ENCODE measurements around the gene KRT82.

KRT82 gene

GRCh38 chr12:52399756-52400155 is 6.4 kb downstream of the KRT82 start:
- H3K27me3 ChIP-seq (replicated peaks; ENCODE audit: control insufficient read depth, insufficient read depth, low read length): peaks cover 2% of the 10 kb centered on the region
- H3K4me3 ChIP-seq (replicated peaks; ENCODE audit: low read depth, low read length): no peak overlapping the region
- no peak for DNase-seq (ENCODE audit: extremely low read depth, insufficient read length)
- H3K36me3 ChIP-seq (ENCODE audit: control insufficient read depth, insufficient read depth, low read length): no peaks in the 10 kb centered on the region
- TF ChIP-seq, protein P1, sequence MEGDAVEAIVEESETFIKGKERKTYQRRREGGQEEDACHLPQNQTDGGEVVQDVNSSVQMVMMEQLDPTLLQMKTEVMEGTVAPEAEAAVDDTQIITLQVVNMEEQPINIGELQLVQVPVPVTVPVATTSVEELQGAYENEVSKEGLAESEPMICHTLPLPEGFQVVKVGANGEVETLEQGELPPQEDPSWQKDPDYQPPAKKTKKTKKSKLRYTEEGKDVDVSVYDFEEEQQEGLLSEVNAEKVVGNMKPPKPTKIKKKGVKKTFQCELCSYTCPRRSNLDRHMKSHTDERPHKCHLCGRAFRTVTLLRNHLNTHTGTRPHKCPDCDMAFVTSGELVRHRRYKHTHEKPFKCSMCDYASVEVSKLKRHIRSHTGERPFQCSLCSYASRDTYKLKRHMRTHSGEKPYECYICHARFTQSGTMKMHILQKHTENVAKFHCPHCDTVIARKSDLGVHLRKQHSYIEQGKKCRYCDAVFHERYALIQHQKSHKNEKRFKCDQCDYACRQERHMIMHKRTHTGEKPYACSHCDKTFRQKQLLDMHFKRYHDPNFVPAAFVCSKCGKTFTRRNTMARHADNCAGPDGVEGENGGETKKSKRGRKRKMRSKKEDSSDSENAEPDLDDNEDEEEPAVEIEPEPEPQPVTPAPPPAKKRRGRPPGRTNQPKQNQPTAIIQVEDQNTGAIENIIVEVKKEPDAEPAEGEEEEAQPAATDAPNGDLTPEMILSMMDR (IDR thresholded peaks at IDR 0.05; ENCODE audit: insufficient read depth, low read length, poor library complexity, severe bottlenecking): no peak

DNA sequence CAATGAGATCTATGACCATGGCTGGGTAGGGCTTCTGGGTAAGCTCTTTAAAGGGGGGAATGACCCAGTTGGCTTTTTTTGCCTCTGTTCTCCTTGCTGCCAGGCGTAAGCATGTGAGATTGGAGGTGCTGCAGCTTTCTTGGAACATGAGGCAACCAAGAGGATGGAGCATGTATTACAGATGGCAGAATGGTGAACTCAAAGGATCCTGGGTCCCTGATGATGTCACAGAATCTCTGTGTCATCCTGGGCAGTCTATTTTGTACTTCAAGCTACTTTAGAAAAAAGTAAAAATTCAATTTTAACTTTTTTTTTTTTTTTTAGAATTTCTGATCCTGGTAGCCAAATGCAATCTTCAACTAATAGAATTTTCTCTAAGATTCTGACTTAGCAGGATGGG is 8.0 kb downstream of the KRT82 start:
- Histone ChIP-seq H3K27me3 (replicated peaks; ENCODE audit: control insufficient read depth, insufficient read depth, low read length) (peaks cover 2% of the 10 kb centered on the region), H3K4me3 (replicated peaks; ENCODE audit: low read depth, low read length) (no peak overlapping the region), H3K36me3 (ENCODE audit: control insufficient read depth, insufficient read depth, low read length) (no peaks in the 10 kb centered on the region)
- TF ChIP-seq, protein P1 (IDR thresholded peaks at IDR 0.05; ENCODE audit: insufficient read depth, low read length, poor library complexity, severe bottlenecking): no peak
- no peak for DNase-seq (ENCODE audit: extremely low read depth, insufficient read length)

GRCh38 chr12:52396656-52397055 is 9.5 kb downstream of the KRT82 start:
- TF ChIP-seq, protein P1 (IDR thresholded peaks at IDR 0.05; ENCODE audit: insufficient read depth, low read length, poor library complexity, severe bottlenecking): no peak
- H3K4me3 ChIP-seq (replicated peaks; ENCODE audit: low read depth, low read length): no peak overlapping the region
- DNase-seq (ENCODE audit: extremely low read depth, insufficient read length): no peak
- no peaks in the 10 kb centered on the region for H3K36me3 ChIP-seq (ENCODE audit: control insufficient read depth, insufficient read depth, low read length)
- peaks cover 2% of the 10 kb centered on the region for H3K27me3 ChIP-seq (replicated peaks; ENCODE audit: control insufficient read depth, insufficient read depth, low read length)

GRCh38 chr12:52395761-52396434 is 10.2 kb downstream of the KRT82 start:
- peaks cover 2% of the 10 kb centered on the region for H3K27me3 ChIP-seq (replicated peaks; ENCODE audit: control insufficient read depth, insufficient read depth, low read length)
- no peak overlapping the region for H3K4me3 ChIP-seq (replicated peaks; ENCODE audit: low read depth, low read length)
- no peaks in the 10 kb centered on the region for H3K36me3 ChIP-seq (ENCODE audit: control insufficient read depth, insufficient read depth, low read length)
- no peak for DNase-seq (ENCODE audit: extremely low read depth, insufficient read length)
- TF ChIP-seq, protein P1 (IDR thresholded peaks at IDR 0.05; ENCODE audit: insufficient read depth, low read length, poor library complexity, severe bottlenecking): peak; percentile 59

- DNase-seq (ENCODE audit: extremely low read depth, insufficient read length): no peak
- TF ChIP-seq, protein P1 (IDR thresholded peaks at IDR 0.05; ENCODE audit: insufficient read depth, low read length, poor library complexity, severe bottlenecking): no peak
- H3K4me3 ChIP-seq (replicated peaks; ENCODE audit: low read depth, low read length): no peak overlapping the region
- peaks cover 2% of the 10 kb centered on the region for H3K27me3 ChIP-seq (replicated peaks; ENCODE audit: control insufficient read depth, insufficient read depth, low read length)
- no peaks in the 10 kb centered on the region for H3K36me3 ChIP-seq (ENCODE audit: control insufficient read depth, insufficient read depth, low read length)
Observed at GRCh38 chr12:52394836-52395405, 11.2 kb downstream of the KRT82 start.
